Kidney tubule cell (primary cell): ENCODE measurements around the gene RIC3.

ENCODE experiments used
- DNase-seq: peaks from one replicate; pipeline ENCODE4 v3.0.0-alpha.2; 2018; ENCODE audit warnings: low spot score

The RIC3 gene, protein sequence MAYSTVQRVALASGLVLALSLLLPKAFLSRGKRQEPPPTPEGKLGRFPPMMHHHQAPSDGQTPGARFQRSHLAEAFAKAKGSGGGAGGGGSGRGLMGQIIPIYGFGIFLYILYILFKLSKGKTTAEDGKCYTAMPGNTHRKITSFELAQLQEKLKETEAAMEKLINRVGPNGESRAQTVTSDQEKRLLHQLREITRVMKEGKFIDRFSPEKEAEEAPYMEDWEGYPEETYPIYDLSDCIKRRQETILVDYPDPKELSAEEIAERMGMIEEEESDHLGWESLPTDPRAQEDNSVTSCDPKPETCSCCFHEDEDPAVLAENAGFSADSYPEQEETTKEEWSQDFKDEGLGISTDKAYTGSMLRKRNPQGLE

DNA sequence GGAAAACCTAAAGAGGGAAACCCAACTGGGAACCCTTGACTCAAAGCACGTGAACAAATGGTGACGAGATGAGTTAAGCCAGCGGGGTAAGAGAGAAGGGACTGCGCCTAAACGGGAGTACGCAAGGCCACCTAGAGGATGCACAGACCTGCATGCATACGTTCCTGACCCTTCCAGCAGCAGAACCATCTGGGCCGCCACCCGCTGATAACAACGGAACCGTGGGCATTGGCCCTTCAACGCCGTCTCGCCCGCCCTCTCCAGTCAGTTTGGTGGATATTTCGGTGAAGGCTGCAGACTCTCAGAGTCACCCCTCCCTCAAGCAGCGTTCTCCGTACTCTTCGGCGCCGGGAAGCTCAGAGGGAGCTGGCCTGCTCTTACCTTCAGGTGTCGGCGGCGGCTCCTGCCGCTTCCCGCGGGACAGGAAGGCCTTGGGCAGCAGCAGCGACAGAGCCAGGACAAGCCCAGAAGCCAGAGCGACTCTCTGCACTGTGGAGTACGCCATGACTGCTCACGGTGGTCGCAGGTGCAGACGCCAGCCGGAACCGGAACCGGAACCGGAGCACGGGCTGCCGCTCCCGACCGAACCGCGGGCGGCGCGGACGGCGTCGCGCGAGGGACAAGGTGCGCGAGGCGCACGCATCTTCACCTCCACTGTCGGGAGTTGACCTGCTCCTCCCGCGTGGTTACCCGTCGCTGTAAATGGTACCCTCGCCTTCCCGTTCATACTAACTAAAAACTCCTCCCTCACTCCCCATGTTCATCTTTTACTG, at the start of gene RIC3:
RIC3 (minus strand) TSS at position 541 of the 773 bp plus-strand sequence; CDS start at position 505, 36 bp downstream.
- peak; percentile 47 for DNase-seq

GRCh38 chr11:8218409-8218808, 49.6 kb upstream of the RIC3 start:
- no peak for DNase-seq

GRCh38 chr11:8217926-8218325, 49.1 kb upstream of the RIC3 start:
- DNase-seq = no peak

GRCh38 chr11:8217136-8217535, 48.3 kb upstream of the RIC3 start:
- DNase-seq = no peak

- no peak for DNase-seq
Measured at GRCh38 chr11:8213376-8213775, 44.6 kb upstream of the RIC3 start.

GRCh38 chr11:8209208-8209807, 40.5 kb upstream of the RIC3 start:
- DNase-seq = no peak

- DNase-seq = no peak
Measured at GRCh38 chr11:8207080-8208000, 38.5 kb upstream of the RIC3 start.

DNA sequence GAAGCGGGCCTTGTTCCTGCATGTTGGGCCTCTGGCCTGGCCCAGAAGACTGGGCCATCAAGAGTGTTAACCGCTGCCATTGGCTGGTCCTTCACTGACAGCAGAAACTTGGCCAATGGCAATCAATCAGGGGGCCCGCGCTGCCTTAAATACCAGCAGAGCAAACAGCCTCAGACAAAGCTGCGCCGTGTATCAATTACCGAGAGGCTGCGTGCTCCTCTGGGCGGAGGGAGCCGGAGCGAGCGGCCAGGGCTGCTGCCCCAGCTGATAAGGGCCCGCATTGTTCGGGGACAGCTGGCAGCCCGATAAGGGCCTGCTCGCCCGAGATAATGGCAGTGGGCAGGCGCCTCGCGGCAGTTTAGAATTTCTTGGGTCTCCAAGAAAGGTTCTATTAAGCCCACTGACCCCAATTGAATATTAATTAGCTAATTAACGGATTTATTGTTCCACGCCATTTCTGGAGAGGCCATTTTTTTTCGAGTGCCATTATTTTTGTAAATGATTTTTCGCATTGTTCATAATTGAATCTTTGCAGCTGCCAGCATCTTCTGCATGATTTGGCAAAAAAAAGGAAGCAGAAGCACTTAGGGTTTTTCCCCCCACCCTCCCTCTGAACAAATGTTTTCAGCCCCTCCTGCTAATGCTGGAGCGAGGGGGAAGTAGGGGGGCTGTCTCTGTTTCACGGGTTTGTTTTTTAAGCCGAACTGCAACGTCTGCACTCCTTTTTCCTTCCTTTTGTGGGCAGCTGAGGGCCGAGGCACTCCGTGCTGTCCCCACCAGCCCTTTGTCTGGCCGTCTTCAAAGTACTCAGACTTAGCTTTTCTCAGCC, 37.6 kb upstream of the RIC3 start:
- no peak for DNase-seq

DNA sequence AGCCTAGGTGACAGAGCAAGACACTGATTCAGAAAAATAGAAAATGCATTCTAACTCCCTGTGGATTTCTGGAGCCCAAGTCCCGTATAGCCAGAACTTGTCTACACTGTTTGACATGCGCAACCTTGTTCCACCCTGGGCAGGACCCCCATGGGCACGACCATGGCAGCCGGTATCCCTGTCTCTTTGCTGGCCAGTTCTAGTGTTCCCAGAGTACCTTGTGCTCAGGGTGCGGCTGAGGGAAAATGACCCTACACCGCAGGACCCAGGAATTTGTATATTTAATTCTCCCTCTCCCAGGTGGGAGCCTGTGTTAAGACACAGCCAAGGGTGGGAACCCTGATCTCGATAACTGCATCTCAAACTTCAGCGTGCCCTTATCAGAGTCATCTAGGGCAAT, 36.7 kb upstream of the RIC3 start:
- no peak for DNase-seq

DNA sequence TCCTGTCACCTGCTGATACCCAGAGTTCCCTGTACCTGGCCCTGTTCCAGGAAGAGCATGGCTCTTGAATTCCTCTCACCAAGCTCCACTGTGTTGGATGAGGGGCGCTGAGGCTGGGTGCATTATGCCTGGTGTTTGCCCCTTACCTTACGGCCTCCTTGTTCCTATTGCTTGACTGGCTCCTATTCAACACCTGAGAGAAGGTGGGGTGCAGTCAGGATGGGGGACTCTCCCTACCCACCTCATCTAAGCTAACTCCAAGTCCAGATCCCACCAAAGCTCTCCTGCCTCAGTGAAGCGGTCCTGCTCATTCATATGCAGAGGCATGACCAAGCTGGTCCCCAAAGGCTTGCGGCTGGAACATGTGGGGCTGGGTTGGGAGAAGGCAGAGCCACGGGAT, 35.8 kb upstream of the RIC3 start:
- DNase-seq = no peak

- DNase-seq = no peak
Measured at GRCh38 chr11:8204025-8204424, 35.2 kb upstream of the RIC3 start.

GRCh38 chr11:8203414-8203715, 34.5 kb upstream of the RIC3 start:
- DNase-seq = no peak

DNA sequence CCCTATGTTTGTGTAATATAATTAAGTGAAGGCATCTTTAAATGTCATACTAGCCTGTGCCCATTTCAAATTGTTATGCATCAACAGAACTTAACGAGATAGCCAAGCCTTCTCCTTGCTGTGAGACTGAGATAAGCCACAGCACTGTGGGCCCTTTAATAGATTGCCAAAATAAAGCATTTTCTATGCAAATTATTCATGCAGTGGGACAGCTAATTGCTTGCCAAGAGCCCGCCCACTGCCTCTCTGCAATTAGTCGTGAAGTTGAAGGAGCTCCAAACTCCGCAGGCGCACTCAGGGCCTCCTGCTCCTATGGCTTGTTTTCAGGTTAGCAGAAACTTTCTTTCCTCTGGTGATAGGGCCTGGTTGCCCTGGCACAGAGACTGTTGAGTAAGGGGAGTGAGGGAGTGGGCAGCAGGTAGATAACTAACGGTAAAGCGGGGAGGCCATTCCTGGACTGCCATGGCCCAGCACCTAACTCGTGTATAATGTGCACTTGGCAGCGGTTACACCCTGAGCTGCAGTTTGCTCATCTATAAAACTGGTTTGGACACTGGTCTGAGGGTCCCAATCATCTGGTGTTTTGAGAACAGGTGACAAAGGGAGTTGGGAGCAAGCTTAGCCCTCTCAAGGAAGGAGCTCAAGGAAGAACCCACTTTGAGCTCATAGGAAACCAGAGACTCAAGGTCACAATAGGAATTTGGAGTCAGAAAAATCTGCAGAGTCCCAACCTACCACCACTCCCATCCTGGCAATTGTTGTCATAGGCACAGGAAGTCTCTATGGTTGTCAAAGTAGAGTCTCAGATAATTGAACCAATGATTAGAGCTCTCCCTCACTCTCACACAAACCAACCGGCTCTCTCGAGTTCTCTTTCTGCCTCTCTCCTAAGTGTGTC, 33.9 kb upstream of the RIC3 start:
- no peak for DNase-seq

- no peak for DNase-seq
Measured at GRCh38 chr11:8201644-8202365, 33.0 kb upstream of the RIC3 start.

- no peak for DNase-seq
Measured at GRCh38 chr11:8199676-8200075, 30.9 kb upstream of the RIC3 start.

- DNase-seq = no peak
Measured at GRCh38 chr11:8196749-8197148, 27.9 kb upstream of the RIC3 start.

- DNase-seq = no peak
Measured at GRCh38 chr11:8194956-8195355, 26.1 kb upstream of the RIC3 start.

- no peak for DNase-seq
Measured at GRCh38 chr11:8192896-8193209, 24.0 kb upstream of the RIC3 start.

DNA sequence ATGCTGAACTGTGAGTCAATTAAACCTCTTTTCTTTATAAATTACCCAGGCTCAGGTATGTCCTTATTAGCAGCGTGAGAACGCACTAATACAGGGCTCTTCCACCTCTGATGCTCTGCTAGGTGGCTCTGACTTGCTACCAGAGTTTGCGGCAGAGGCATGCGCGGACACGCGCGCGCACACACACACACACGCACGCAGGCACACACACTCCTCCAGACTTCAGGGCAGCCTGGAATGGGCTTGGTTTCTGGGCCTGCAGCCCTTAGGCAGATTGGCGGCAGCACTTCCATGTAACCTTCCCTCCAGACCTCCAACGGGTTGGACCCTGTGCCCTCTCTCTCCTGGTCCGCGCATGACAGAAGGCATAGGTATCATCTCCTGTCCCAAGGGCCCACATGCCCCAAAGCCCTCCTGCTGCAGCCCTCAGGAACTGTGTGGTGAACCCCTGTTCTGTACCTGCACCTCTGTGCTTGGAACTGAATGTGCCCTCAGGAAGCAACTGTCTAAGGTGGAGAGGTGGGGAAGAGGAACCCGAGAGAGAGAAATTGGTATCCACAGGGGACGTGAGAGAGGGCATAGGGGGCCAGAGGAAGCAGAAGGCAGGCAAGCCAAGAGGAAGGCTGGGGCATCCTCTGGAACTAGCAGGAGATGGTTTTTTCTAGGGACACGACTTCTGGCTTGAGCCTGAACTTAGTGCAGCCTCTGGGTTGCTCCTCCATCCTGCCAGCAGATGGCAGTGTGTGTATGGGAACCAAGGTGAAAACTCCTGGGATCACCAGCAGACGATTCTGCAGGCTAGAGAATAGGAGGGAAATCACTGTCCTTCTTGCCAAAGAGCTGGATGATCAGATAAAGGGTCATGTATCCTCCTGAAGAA, 23.4 kb upstream of the RIC3 start:
- peak; percentile 65 for DNase-seq
